GM12864 (cell line): Measurements from ENCODE around the gene METTL26.

ENCODE experiments used
- DNase-seq: peaks from one replicate; pipeline ENCODE4 v3.0.0-alpha.2; 2011; ENCODE audit warnings: low read depth
- H3K4me3 ChIP-seq: 2 replicates; pipeline ENCODE4 v1.5.1; 2011; ENCODE audit warnings: mild to moderate bottlenecking, low read depth, low read length, control low read depth
- CTCF ChIP-seq: IDR thresholded peaks from 2 replicates; pipeline ENCODE4 v1.5.1; 2011; ENCODE audit warnings: low read depth, mild to moderate bottlenecking, moderate library complexity, low read length, control low read depth, inconsistent platforms; ENCODE audit errors: missing control alignments

Gene METTL26

DNA sequence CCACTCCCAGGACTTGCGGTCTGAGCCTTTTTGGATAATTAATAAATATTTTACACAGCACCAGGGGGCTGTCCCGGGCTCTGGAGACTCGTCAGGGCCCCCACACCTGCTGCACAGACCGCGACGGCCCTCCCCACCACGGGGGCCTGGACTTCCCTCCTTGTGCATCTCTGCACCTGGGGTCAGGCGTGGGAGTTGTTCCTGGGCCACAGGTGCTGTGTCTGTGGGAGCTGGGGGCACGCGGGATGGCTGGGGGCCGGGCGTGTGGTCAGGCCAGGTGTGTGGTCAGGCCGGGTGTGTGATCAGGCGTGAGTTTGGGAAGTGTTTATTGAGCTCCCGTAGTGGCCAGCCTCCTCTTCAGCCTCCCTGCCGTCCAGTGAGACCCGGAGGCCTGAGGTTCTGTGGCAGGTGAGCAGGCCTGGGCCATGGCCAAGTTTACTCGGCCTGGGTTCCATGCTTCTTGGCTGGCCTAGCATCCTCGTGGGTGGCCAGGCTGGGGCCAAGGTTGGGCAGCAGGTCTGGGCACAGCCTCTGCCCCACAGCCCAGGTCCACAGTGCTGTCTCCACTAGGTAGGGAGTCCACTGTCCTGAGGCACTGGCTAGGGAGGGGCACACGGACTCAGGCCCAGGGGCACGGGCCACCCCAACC is 42.2 kb upstream of the METTL26 start:
- no peak for DNase-seq
- H3K4me3 ChIP-seq = no peak overlapping the region
- TF ChIP-seq CTCF = no peak

DNA sequence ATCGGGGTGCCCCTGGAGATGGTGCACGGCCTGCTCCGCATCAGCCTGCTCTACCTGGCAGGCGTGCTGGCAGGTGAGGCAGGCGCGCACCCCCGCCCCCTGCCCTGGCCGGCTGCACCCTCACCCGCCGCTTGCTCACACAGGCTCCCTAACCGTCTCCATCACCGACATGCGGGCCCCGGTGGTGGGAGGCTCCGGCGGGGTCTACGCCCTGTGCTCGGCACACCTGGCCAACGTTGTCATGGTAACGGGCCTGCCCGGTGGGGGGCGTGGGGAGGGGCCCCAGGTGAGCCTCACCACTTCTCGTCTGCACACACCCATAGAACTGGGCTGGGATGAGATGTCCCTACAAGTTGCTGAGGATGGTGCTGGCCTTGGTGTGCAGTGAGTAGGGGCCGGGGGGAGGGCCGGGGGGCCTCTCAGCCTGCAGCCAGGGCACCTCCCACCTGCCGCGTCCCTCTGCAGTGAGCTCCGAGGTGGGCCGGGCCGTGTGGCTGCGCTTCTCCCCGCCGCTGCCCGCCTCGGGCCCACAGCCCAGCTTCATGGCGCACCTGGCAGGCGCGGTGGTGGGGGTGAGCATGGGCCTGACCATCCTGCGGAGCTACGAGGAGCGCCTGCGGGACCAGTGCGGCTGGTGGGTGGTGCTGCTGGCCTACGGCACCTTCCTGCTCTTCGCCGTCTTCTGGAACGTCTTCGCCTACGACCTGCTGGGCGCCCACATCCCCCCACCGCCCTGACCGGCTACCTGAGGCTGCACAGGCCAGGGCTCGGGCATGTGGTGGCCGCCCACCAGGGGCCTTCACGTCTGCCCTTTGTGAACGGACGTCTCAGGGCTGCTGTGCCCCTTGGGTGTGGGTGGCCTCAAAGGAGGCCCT is 41.4 kb upstream of the METTL26 start:
- DNase-seq = no peak
- H3K4me3 ChIP-seq = no peak overlapping the region
- TF ChIP-seq CTCF = no peak

DNA sequence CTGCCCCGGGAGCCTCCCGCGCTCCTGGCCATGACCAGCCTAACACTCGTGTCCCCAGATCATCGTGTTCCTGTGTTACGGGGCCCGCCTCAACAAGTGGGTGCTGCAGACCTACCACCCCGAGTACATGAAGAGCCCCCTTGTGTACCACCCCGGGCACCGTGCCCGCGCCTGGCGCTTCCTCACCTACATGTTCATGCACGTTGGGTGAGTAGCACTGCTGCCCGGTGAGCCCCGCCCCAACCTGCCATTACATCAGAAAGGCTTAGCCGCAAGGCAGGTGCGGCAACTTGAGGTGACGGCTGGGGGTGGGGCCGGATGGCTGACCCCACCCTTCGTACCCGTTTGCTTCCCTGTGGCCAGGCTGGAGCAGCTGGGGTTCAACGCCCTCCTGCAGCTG is 40.8 kb upstream of the METTL26 start:
- no peak for DNase-seq
- no peak overlapping the region for H3K4me3 ChIP-seq
- no peak for TF ChIP-seq CTCF

GRCh38 chr16:676565-676902 is 40.4 kb upstream of the METTL26 start:
- no peak for DNase-seq
- H3K4me3 ChIP-seq = no peak overlapping the region
- no peak for TF ChIP-seq CTCF

DNA sequence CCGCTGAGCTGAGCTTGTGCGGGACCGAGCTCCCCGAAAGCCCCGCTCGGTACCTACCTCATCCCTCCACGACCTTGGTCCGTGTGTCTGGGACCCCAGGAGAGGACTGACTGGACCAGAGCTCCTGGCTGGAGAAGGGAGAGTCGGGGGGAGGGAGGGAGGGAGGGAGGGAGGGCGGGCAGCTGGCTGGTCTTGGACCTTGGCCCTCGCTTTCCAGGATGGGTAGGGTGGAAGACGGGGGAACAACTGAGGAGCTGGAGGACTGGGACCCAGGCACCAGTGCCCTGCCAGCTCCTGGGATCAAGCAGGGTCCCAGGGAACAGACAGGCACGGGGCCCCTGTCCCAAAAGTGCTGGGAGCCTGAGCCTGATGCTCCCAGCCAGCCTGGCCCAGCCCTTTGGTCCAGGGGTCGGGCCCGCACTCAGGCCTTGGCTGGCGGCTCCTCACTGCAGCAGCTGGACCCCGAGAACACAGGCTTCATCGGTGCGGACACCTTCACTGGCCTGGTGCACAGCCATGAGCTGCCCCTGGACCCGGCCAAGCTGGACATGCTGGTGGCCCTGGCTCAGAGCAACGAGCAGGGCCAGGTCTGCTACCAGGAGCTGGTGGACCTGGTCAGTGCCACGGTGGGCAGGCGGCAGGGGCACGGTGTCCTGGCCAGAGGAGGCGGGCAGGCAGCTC is 39.9 kb upstream of the METTL26 start:
- H3K4me3 ChIP-seq = no peak overlapping the region
- DNase-seq = no peak
- TF ChIP-seq CTCF = no peak

DNA sequence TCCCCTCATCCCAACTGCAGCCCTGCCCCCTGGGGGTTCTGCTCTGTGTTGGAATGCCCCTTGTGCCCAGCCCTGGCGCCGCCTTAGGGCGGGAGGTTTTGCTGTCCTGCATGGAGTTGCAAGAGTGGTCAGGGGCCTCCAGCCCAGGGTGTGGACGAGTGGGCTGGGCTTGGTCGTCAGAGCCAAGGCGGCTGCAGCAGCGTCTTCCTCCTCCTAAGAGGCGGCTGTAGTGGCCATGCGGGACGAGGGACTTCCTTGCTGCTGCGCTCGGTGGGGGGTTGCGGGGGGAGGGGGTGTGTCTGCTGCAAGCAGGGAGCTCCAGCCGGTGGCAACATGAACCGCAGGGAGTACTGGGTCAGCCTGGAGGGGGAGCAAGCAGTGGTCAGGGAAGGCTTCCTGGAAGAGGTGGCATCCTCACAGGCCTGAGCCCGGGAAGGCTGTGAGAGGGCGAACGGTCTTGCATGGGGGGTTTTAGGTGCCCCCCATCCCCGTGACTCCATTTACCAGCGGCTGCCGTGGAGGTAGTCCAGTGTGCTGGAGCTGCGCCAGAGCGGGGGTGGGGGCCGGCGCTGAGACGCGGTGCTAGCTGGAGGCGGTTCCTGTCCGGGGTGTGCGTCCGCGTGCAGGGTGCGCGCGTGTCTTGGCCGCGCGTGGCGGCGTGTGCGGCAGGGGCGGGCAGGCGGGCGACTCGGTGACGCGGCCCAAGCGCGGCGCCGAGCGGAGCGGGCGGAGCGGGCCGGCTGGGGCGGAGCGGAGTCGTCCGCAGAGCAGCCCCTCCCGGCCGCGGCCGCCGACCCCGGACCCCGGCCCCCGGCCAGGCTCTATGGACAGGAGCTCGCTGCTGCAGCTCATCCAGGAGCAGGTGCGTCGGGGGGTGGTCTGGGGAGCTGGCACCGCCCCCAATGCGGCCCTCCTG is 39.1 kb upstream of the METTL26 start, which contains the start of gene RHBDL1:
RHBDL1 (plus strand) TSS at position 704 of the 916 bp plus-strand sequence; CDS start at position 824, 120 bp downstream.
- no peak for DNase-seq
- TF ChIP-seq CTCF = no peak
- H3K4me3 ChIP-seq = no peak within 1 kb of the TSS
